HCT116 (cell line): ENCODE results near the gene COL18A1. TPM values are rescaled to one million over a fixed set of nuclear protein-coding genes. Genes with fewer than 3 reads are reported as not detected.

Experiments used
- ATAC-seq: fragments of 200-7000 bp; cut with Tn5 transposase; 2 replicates; pipeline ENCODE4 v1.9.1; 2020; ENCODE audit warnings: mild to moderate bottlenecking, moderate library complexity
- BruUV-seq: library from RNA; stranded (reverse); fragments of 400-500 nt; replicated peaks from 2 replicates; lab custom pipeline; 2021; lab: Mats Ljungman, UMichigan
- CTCF ChIA-PET: fragments of 300-600 bp; sonication (Branson Sonifier 250); formaldehyde crosslinking; loops from one replicate; lab custom pipeline; 2021; ENCODE audit warnings: antibody characterized with exemption; lab: Charles Lee
- POLR2A ChIA-PET: fragments of 300-600, 350-600 bp; sonication (Branson Sonifier 250); formaldehyde crosslinking; loops from one replicate; lab custom pipeline; 2021; ENCODE audit warnings: antibody characterized with exemption; lab: Charles Lee
- RAD21 ChIA-PET, 2 experiments: fragments of 300-600 bp; sonication (Branson Sonifier 250); formaldehyde crosslinking; loops; one replicate each; lab custom pipeline; 2023; ENCODE audit warnings: low total read pairs in 2 of 2; ENCODE audit not compliant: uncharacterized antibody in 2 of 2, unreplicated experiment in 2 of 2, low non-redundant PET in 1 of 2; lab: Charles Lee
- DNase-seq: peaks from one replicate; pipeline ENCODE4 v3.0.0-alpha.2; 2010; ENCODE audit warnings: low read depth, low spot score
- H2AFZ ChIP-seq: fragments of 200-600 bp; shearing (Covaris generic), sonication (generic); 2 replicates; pipeline ENCODE4 v1.6.1; 2017; ENCODE audit warnings: low read depth, mixed run types, mixed read lengths, antibody characterized with exemption, low read length; ENCODE audit not compliant: poor library complexity, severe bottlenecking
- H3K27ac ChIP-seq: 2 replicates; pipeline ENCODE4 v1.5.1; 2012; ENCODE audit warnings: low read depth, low read length
- H3K27me3 ChIP-seq: fragments of 200-600 bp; sonication (generic); 2 replicates; pipeline ENCODE4 v1.6.1; 2016; ENCODE audit warnings: mixed run types, low read length, mixed read lengths; ENCODE audit not compliant: insufficient read depth
- H3K36me3 ChIP-seq, 2 experiments: fragments of 200-500 bp in 1 of 2; fragments of 200-600 bp in 1 of 2; sonication (Bioruptor generic) in 1 of 2; sonication (generic) in 1 of 2; 2 replicates each; pipeline versions ENCODE4 v1.5.1 to v1.6.1; 2014 to 2016; ENCODE audit warnings: low read length in 2 of 2, inconsistent platforms in 1 of 2, mixed read lengths in 1 of 2, mixed run types in 1 of 2; ENCODE audit not compliant: insufficient read depth in 2 of 2, control insufficient read depth in 1 of 2
- H3K4me1 ChIP-seq, 2 experiments: fragments of 200-600 bp in 1 of 2; sonication (generic) in 1 of 2; 2 replicates each; pipeline versions ENCODE4 v1.5.1 to v1.6.1; 2012 to 2017; ENCODE audit warnings: low read length in 2 of 2, inconsistent platforms in 1 of 2, mild to moderate bottlenecking in 1 of 2, mixed read lengths in 1 of 2, mixed run types in 1 of 2, moderate library complexity in 1 of 2; ENCODE audit not compliant: insufficient read depth in 2 of 2, control insufficient read depth in 1 of 2
- H3K4me2 ChIP-seq: fragments of 200-600 bp; sonication (generic); 2 replicates; pipeline ENCODE4 v1.6.1; 2017; ENCODE audit warnings: mixed run types, low read length, mixed read lengths
- H3K4me3 ChIP-seq, 2 experiments: fragments of 200-600 bp in 1 of 2; sonication (generic) in 1 of 2; replicated peaks in 1 of 2; 2 replicates each; pipeline ENCODE4 v1.5.1; 2011 to 2016; ENCODE audit warnings: low read length in 2 of 2, control low read depth in 1 of 2, low read depth in 1 of 2, mild to moderate bottlenecking in 1 of 2, mixed read lengths in 1 of 2, mixed run types in 1 of 2
- H3K79me2 ChIP-seq: fragments of 200-600 bp; sonication (generic); 2 replicates; pipeline ENCODE4 v1.6.1; 2017; ENCODE audit warnings: mild to moderate bottlenecking, mixed run types, low read length, moderate library complexity, mixed read lengths; ENCODE audit not compliant: insufficient read depth
- H3K9ac ChIP-seq: fragments of 200-600 bp; sonication (generic); 2 replicates; pipeline ENCODE4 v1.6.1; 2016; ENCODE audit warnings: low read length, mixed read lengths
- H3K9me2 ChIP-seq: fragments of 200-600 bp; sonication (generic), shearing (Covaris generic); 2 replicates; pipeline ENCODE4 v1.6.1; 2017; ENCODE audit warnings: mixed run types, mild to moderate bottlenecking, moderate library complexity; ENCODE audit not compliant: insufficient read depth
- H3K9me3 ChIP-seq, 2 experiments: fragments of 200-500 bp in 1 of 2; fragments of 200-600 bp in 1 of 2; sonication (Bioruptor generic) in 1 of 2; sonication (generic) in 1 of 2; 2 replicates each; pipeline ENCODE4 v1.6.1; 2014 to 2017; ENCODE audit warnings: low read length in 2 of 2, mixed read lengths in 2 of 2, inconsistent platforms in 1 of 2, low read depth in 1 of 2, mild to moderate bottlenecking in 1 of 2, mixed run types in 1 of 2, moderate library complexity in 1 of 2; ENCODE audit not compliant: control insufficient read depth in 1 of 2, insufficient read depth in 1 of 2
- H4K20me1 ChIP-seq: fragments of 200-600 bp; sonication (generic), shearing (Covaris generic); 2 replicates; pipeline ENCODE4 v1.6.1; 2017; ENCODE audit warnings: mixed run types, mild to moderate bottlenecking, moderate library complexity; ENCODE audit not compliant: insufficient read depth
- REST ChIP-seq: IDR thresholded peaks from 2 replicates; pipeline ENCODE4 v1.6.1; 2012; ENCODE audit warnings: low read depth
- ZFX ChIP-seq: fragments of 450-650 bp; IDR thresholded peaks from 2 replicates; pipeline ENCODE4 v1.6.1; 2017
- ZNF274 ChIP-seq: fragments of 200-500 bp; sonication (Bioruptor generic); IDR thresholded peaks from 2 replicates; pipeline ENCODE4 v1.6.1; 2014; ENCODE audit warnings: mild to moderate bottlenecking, low read depth, low read length, inconsistent platforms
- intact Hi-C: fragments of 100-400 bp; cut with micrococcal nuclease; formaldehyde crosslinking; loops from 2 replicates; pipeline ENCODE4 v1.10.0; 2022
- total RNA-seq: library from RNA; stranded (reverse); gene quantifications from one replicate; pipeline ENCODE4 v1.2.1, GENCODE V29; 2021; ENCODE audit not compliant: unreplicated experiment

COL18A1 gene
- total RNA-seq, 1 experiment from 2014 or later: 59.5 TPM

GRCh38 chr21:45542242-45542666 is 137.3 kb downstream of the COL18A1 start, which contains the start of gene SLC19A1 (continued):
- no peak for TF ChIP-seq REST

GRCh38 chr21:45542667-45543370 is 137.9 kb downstream of the COL18A1 start:
- H4K20me1 ChIP-seq: no peaks in the 10 kb centered on the region
- no TSS peak for BruUV-seq
- H3K4me2 ChIP-seq: peak overlapping the region; percentile 99
- intact Hi-C loops: no loop called here
- H2AFZ ChIP-seq: no peak overlapping the region
- no peaks in the 10 kb centered on the region for H3K9me2 ChIP-seq
- no peaks in the 10 kb centered on the region for H3K9me3 ChIP-seq
- H3K36me3 ChIP-seq: peaks cover 0 to 11% of the 10 kb centered on the region in 2 experiments; a peak in 2 of 4 replicates
- TF ChIP-seq ZNF274 (no peak), ZFX (0 out of 2 replicates have a peak, but pooled peaks have one; percentile 4)
- TF ChIP-seq, all 23 proteins: peak for 1
- Histone ChIP-seq H3K4me1 (peaks cover 4 to 18% of the 10 kb centered on the region in 2 experiments), H3K27ac (peak overlapping the region; percentile 16; the same call in 1 of the 2 replicates), H3K9ac (peak overlapping the region; percentile 97), H3K79me2 (peaks cover 39% of the 10 kb centered on the region), H3K27me3 (no peaks in the 10 kb centered on the region), H3K4me3 (peak overlapping the region; percentile 70 to 92)
- POLR2A ChIA-PET: interaction anchor here (0.6 kb wide), 1 partner anchor 487 kb away, joined by 4 read pairs; no protein-coding TSS in a partner anchor
- CTCF ChIA-PET: no interaction called here
- ATAC-seq (no peak), DNase-seq (no peak)
- RAD21 ChIA-PET: no interaction called here
